GM23338 (cell line): ENCODE results near the gene TAS2R41. TPM values are rescaled to one million over a fixed set of nuclear protein-coding genes. Genes with fewer than 3 reads are reported as not detected.

Source experiments
- ATAC-seq: fragments of 200-7000 bp; cut with Tn5 transposase; 3 replicates; pipeline ENCODE4 v1.9.1; 2020
- DNase-seq: peaks from one replicate; pipeline ENCODE4 v3.0.0-alpha.2; 2015; ENCODE audit warnings: low spot score
- H2AFZ ChIP-seq: fragments of 200-600 bp; sonication (generic); 2 replicates; pipeline ENCODE4 v1.8.0; 2016; ENCODE audit warnings: antibody characterized with exemption, mild to moderate bottlenecking, moderate library complexity
- H3F3A ChIP-seq: fragments of 200-600 bp; sonication (generic); replicated peaks from 2 replicates; pipeline ENCODE4 v1.8.0; 2017; ENCODE audit warnings: antibody characterized with exemption, mixed run types, low read depth
- H3K27ac ChIP-seq: fragments of 200-600 bp; sonication (generic); 2 replicates; pipeline ENCODE4 v1.6.1; 2016; ENCODE audit warnings: low read depth
- H3K27me3 ChIP-seq: fragments of 200-600 bp; sonication (generic); 2 replicates; pipeline ENCODE4 v1.8.0; 2016; ENCODE audit warnings: mild to moderate bottlenecking, mixed run types, moderate library complexity; ENCODE audit not compliant: insufficient read depth
- H3K36me3 ChIP-seq: fragments of 200-600 bp; sonication (generic); 2 replicates; pipeline ENCODE4 v1.8.0; 2016; ENCODE audit warnings: mild to moderate bottlenecking; ENCODE audit not compliant: insufficient read depth
- H3K4me1 ChIP-seq: fragments of 200-600 bp; sonication (generic); 2 replicates; pipeline ENCODE4 v1.8.0; 2016; ENCODE audit warnings: mild to moderate bottlenecking, moderate library complexity; ENCODE audit not compliant: insufficient read depth
- H3K4me2 ChIP-seq: fragments of 200-600 bp; sonication (generic); 2 replicates; pipeline ENCODE4 v1.7.1; 2017; ENCODE audit warnings: mixed run types
- H3K4me3 ChIP-seq: fragments of 200-600 bp; sonication (generic); 2 replicates; pipeline ENCODE4 v1.6.1; 2016; ENCODE audit warnings: mixed run types
- H3K79me2 ChIP-seq: fragments of 200-600 bp; sonication (generic); replicated peaks from 2 replicates; pipeline ENCODE4 v1.8.0; 2017; ENCODE audit warnings: mild to moderate bottlenecking; ENCODE audit not compliant: insufficient read depth
- H3K9me2 ChIP-seq: fragments of 200-600 bp; sonication (generic); 2 replicates; pipeline ENCODE4 v1.8.0; 2017; ENCODE audit not compliant: insufficient read depth
- H4K20me1 ChIP-seq: fragments of 200-600 bp; sonication (generic); replicated peaks from 2 replicates; pipeline ENCODE4 v1.8.0; 2017; ENCODE audit warnings: mild to moderate bottlenecking; ENCODE audit not compliant: insufficient read depth
- H3K27ac Mint-ChIP-seq: 2 replicates; pipeline ENCODE4 v1.8.0; 2020; ENCODE audit warnings: inconsistent platforms, mild to moderate bottlenecking, moderate library complexity, mixed read lengths
- H3K27me3 Mint-ChIP-seq: 3 replicates; pipeline ENCODE4 v1.8.0; 2022; ENCODE audit warnings: low read depth, mild to moderate bottlenecking, moderate library complexity, mixed read lengths, inconsistent platforms; ENCODE audit not compliant: insufficient read depth, poor library complexity
- H3K36me3 Mint-ChIP-seq: 3 replicates; pipeline ENCODE4 v1.8.0; 2021; ENCODE audit warnings: low read depth, mild to moderate bottlenecking, inconsistent platforms, moderate library complexity, mixed read lengths
- H3K4me1 Mint-ChIP-seq: 3 replicates; pipeline ENCODE4 v1.8.0; 2020; ENCODE audit warnings: mild to moderate bottlenecking, inconsistent platforms, mixed read lengths
- H3K4me3 Mint-ChIP-seq: 3 replicates; pipeline ENCODE4 v1.8.0; 2021; ENCODE audit warnings: moderate library complexity, mild to moderate bottlenecking, inconsistent platforms, mixed read lengths
- H3K9me3 Mint-ChIP-seq: 3 replicates; pipeline ENCODE4 v1.8.0; 2020; ENCODE audit warnings: moderate library complexity, mild to moderate bottlenecking, inconsistent platforms, mixed read lengths
- CREB1 ChIP-seq: fragments of 250-450 bp; sonication (Bioruptor Pico); IDR thresholded peaks from 2 replicates; pipeline ENCODE4 v1.5.0; 2020; ENCODE audit warnings: low read depth, mild to moderate bottlenecking, moderate library complexity
- EZH2 ChIP-seq: fragments of 200-600 bp; sonication (generic); IDR thresholded peaks from one replicate; pipeline ENCODE4 v1.8.0; 2017; ENCODE audit warnings: antibody characterized with exemption, mild to moderate bottlenecking, low read depth; ENCODE audit not compliant: unreplicated experiment
- EZH2phosphoT487 ChIP-seq: fragments of 200-600 bp; sonication (generic); IDR thresholded peaks from one replicate; pipeline ENCODE4 v1.8.1; 2018; ENCODE audit warnings: antibody characterized with exemption; ENCODE audit not compliant: unreplicated experiment
- JUNB ChIP-seq: IDR thresholded peaks from one replicate; pipeline ENCODE4 v1.6.1; 2016; ENCODE audit warnings: antibody characterized with exemption; ENCODE audit not compliant: unreplicated experiment
- NANOG ChIP-seq: IDR thresholded peaks from 2 replicates; pipeline ENCODE4 v1.6.1; 2016; ENCODE audit warnings: antibody characterized with exemption, borderline replicate concordance
- POLR2AphosphoS5 ChIP-seq: IDR thresholded peaks from 2 replicates; pipeline ENCODE4 v1.6.1; 2016; ENCODE audit warnings: antibody characterized with exemption, low read depth
- ZNF331 ChIP-seq: fragments of 250-450 bp; sonication (Bioruptor Pico); IDR thresholded peaks from 2 replicates; pipeline ENCODE4 v1.5.0; 2020; ENCODE audit warnings: low read depth, mild to moderate bottlenecking, moderate library complexity
- polyA plus RNA-seq: library from polyadenylated mRNA; unstranded; fragments of >200 nt; fragmentation: Nextera tagmentation; extraction: Ambion mirVana; gene quantifications from 2 replicates; pipeline ENCODE4 v1.2.1, GENCODE V29; 2016
- total RNA-seq: library from RNA; depleted of rRNA; stranded (reverse); fragments of >200 nt; shearing (Covaris generic); gene quantifications from 2 replicates; pipeline ENCODE4 v1.2.3, GENCODE V29; 2014
- TF ChIP-seq, protein P1 (sequence below): IDR thresholded peaks from one replicate; pipeline ENCODE4 v1.6.1; 2018; ENCODE audit warnings: antibody characterized with exemption; ENCODE audit not compliant: unreplicated experiment

Gene TAS2R41
- total and polyA plus RNA-seq, 2 experiments from 2014 or later, result 1.2 TPM; not detected in 1

DNA sequence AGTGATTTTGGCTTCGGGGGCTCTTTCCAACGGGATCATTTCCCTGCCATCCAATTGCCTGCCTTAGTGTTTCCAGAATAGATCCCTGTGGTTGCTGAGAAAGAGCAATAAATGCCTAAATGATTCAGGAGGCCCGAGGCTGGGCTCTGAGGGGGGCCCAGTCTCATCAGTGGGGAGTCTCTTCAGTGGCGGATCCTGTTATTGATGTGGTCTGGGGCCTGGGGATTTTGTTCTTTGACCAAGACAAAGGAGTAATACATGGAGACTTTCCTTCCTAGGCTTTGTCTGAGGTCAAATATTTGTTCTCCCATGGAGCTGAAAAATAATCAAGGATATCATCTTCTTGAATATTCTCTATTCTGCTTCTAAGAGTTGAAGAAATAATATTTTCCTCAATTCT is 40.8 kb downstream of the TAS2R41 start:
- no peaks in the 10 kb centered on the region for H4K20me1 ChIP-seq
- H2AFZ ChIP-seq, result no peak overlapping the region
- Mint-ChIP-seq H3K9me3 (no peaks in the 10 kb centered on the region), H3K27me3 (no peaks in the 10 kb centered on the region), H3K27ac (no peak overlapping the region), H3K4me1 (peaks cover 19% of the 10 kb centered on the region), H3K4me3 (no peak overlapping the region), H3K36me3 (no peaks in the 10 kb centered on the region)
- H3F3A ChIP-seq, result no peaks in the 10 kb centered on the region
- H3K4me2 ChIP-seq, result no peak overlapping the region
- H3K9me2 ChIP-seq, result no peaks in the 10 kb centered on the region
- no peak overlapping the region for H3K4me3 ChIP-seq
- H3K27ac ChIP-seq, result no peak overlapping the region
- H3K27me3 ChIP-seq, result no peaks in the 10 kb centered on the region
- no peak for DNase-seq
- no peak for TF ChIP-seq EZH2
- no peak for TF ChIP-seq POLR2AphosphoS5
- no peak for TF ChIP-seq CREB1 (CRISPR knock-in tag)
- TF ChIP-seq NANOG, result no peak
- TF ChIP-seq ZNF331 (CRISPR knock-in tag), result no peak
- no peak for TF ChIP-seq JUNB
- no peak for TF ChIP-seq EZH2phosphoT487
- no peaks in the 10 kb centered on the region for H3K36me3 ChIP-seq
- H3K79me2 ChIP-seq, result no peaks in the 10 kb centered on the region
- peak; percentile 70 for ATAC-seq
- H3K4me1 ChIP-seq, result peaks cover 6% of the 10 kb centered on the region; the same call in 1 of the 2 replicates

DNA sequence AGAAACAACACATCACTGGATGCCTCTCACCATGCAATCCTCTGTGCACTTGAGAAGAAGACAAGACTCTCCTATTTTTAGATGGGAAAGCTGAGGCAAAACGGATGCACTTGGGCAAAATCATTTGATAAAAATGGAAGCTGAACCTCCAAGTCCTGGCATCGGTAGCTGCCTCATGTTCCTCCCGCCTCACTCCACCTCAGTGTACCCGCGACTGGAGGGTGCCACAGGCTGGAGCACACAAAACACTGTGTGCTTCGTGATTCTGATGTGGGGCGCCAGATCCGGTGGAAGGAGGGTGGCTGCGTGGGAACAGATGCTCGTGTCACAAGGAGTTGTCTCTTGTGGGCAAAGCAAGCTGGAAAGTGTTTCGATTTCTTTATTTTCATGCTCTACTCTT is 41.3 kb downstream of the TAS2R41 start:
- Histone ChIP-seq H3K9me2 (no peaks in the 10 kb centered on the region), H2AFZ (no peak overlapping the region), H3K36me3 (no peaks in the 10 kb centered on the region), H3K27me3 (no peaks in the 10 kb centered on the region), H4K20me1 (no peaks in the 10 kb centered on the region), H3F3A (no peaks in the 10 kb centered on the region), H3K27ac (no peak overlapping the region), H3K4me3 (no peak overlapping the region), H3K4me2 (no peak overlapping the region), H3K4me1 (peaks cover 6% of the 10 kb centered on the region; the same call in 1 of the 2 replicates), H3K79me2 (no peaks in the 10 kb centered on the region)
- no peak for TF ChIP-seq EZH2phosphoT487
- TF ChIP-seq, protein P1, sequence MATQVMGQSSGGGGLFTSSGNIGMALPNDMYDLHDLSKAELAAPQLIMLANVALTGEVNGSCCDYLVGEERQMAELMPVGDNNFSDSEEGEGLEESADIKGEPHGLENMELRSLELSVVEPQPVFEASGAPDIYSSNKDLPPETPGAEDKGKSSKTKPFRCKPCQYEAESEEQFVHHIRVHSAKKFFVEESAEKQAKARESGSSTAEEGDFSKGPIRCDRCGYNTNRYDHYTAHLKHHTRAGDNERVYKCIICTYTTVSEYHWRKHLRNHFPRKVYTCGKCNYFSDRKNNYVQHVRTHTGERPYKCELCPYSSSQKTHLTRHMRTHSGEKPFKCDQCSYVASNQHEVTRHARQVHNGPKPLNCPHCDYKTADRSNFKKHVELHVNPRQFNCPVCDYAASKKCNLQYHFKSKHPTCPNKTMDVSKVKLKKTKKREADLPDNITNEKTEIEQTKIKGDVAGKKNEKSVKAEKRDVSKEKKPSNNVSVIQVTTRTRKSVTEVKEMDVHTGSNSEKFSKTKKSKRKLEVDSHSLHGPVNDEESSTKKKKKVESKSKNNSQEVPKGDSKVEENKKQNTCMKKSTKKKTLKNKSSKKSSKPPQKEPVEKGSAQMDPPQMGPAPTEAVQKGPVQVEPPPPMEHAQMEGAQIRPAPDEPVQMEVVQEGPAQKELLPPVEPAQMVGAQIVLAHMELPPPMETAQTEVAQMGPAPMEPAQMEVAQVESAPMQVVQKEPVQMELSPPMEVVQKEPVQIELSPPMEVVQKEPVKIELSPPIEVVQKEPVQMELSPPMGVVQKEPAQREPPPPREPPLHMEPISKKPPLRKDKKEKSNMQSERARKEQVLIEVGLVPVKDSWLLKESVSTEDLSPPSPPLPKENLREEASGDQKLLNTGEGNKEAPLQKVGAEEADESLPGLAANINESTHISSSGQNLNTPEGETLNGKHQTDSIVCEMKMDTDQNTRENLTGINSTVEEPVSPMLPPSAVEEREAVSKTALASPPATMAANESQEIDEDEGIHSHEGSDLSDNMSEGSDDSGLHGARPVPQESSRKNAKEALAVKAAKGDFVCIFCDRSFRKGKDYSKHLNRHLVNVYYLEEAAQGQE, result no peak
- no peak for TF ChIP-seq JUNB
- TF ChIP-seq ZNF331 (CRISPR knock-in tag), result no peak
- no peak for TF ChIP-seq POLR2AphosphoS5
- peaks cover 19% of the 10 kb centered on the region for H3K4me1 Mint-ChIP-seq
- no peak overlapping the region for H3K27ac Mint-ChIP-seq
- no peaks in the 10 kb centered on the region for H3K27me3 Mint-ChIP-seq
- no peak for DNase-seq
- ATAC-seq, result no peak
- no peaks in the 10 kb centered on the region for H3K36me3 Mint-ChIP-seq
- H3K9me3 Mint-ChIP-seq, result no peaks in the 10 kb centered on the region
- no peak overlapping the region for H3K4me3 Mint-ChIP-seq
